GM12878 (cell line): ENCODE measurements around the gene SLC6A17. TPM values are rescaled to one million over a fixed set of nuclear protein-coding genes. Genes with fewer than 3 reads are reported as not detected.

Experiments used
- E4F1 ChIP-seq: fragments of 450-650 bp; IDR thresholded peaks from 2 replicates; pipeline ENCODE4 v1.6.1; 2018; ENCODE audit warnings: borderline replicate concordance, mild to moderate bottlenecking; ENCODE audit not compliant: partially characterized antibody
- EP300 ChIP-seq, 2 experiments: fragments of 150-350 bp in 1 of 2; IDR thresholded peaks; 2 replicates each; pipeline ENCODE4 v1.6.1; 2011 to 2012; ENCODE audit warnings: low read depth in 2 of 2, low read length in 2 of 2, borderline replicate concordance in 1 of 2, improper control_type of control experiment in 1 of 2, inconsistent platforms in 1 of 2; ENCODE audit not compliant: control insufficient read depth in 1 of 2
- ESRRA ChIP-seq: IDR thresholded peaks from 2 replicates; pipeline ENCODE4 v1.6.1; 2012; ENCODE audit warnings: mild to moderate bottlenecking, low read length, improper control_type of control experiment
- GABPA ChIP-seq: IDR thresholded peaks from 2 replicates; pipeline ENCODE4 v1.6.1; 2014; ENCODE audit warnings: antibody characterized with exemption, low read depth, mild to moderate bottlenecking, inconsistent platforms
- HDAC2 ChIP-seq: fragments of 200-600 bp; sonication (generic); IDR thresholded peaks from 2 replicates; pipeline ENCODE4 v1.6.1; 2017
- MYB ChIP-seq: fragments of 150-350 bp; IDR thresholded peaks from 2 replicates; pipeline ENCODE4 v1.6.1; 2014; ENCODE audit warnings: mild to moderate bottlenecking, low read depth, low read length, borderline replicate concordance
- NFYB ChIP-seq: IDR thresholded peaks from 2 replicates; pipeline ENCODE4 v1.6.1; 2011; ENCODE audit warnings: low read depth, mild to moderate bottlenecking, low read length, improper control_type of control experiment, moderate library complexity; ENCODE audit not compliant: insufficient read depth
- PAX5 ChIP-seq: IDR thresholded peaks from 2 replicates; pipeline ENCODE4 v1.6.1; 2011; ENCODE audit warnings: low read depth, low read length, borderline replicate concordance
- PKNOX1 ChIP-seq: fragments of 450-650 bp; IDR thresholded peaks from 2 replicates; pipeline ENCODE4 v1.6.1; 2016; ENCODE audit warnings: mild to moderate bottlenecking
- RAD21 ChIP-seq: IDR thresholded peaks from 2 replicates; pipeline ENCODE4 v1.6.1; 2011; ENCODE audit warnings: mild to moderate bottlenecking, low read depth, low read length, moderate library complexity; ENCODE audit not compliant: insufficient read depth
- RAD51 ChIP-seq: fragments of 450-650 bp; IDR thresholded peaks from 2 replicates; pipeline ENCODE4 v1.6.1; 2016; ENCODE audit warnings: moderate library complexity, mild to moderate bottlenecking, inconsistent platforms
- SMARCA5 ChIP-seq: fragments of 450-650 bp; IDR thresholded peaks from 2 replicates; pipeline ENCODE4 v1.6.1; 2017; ENCODE audit warnings: mild to moderate bottlenecking
- SP1 ChIP-seq: IDR thresholded peaks from one replicate; pipeline ENCODE4 v1.6.1; 2011; ENCODE audit warnings: low read depth, low read length
- SREBF1 ChIP-seq: IDR thresholded peaks from 2 replicates; pipeline ENCODE4 v1.6.1; 2012; ENCODE audit warnings: mild to moderate bottlenecking, low read length
- STAT3 ChIP-seq: IDR thresholded peaks from 2 replicates; pipeline ENCODE4 v1.6.1; 2011; ENCODE audit warnings: low read depth, low read length, improper control_type of control experiment
- TCF3 ChIP-seq: IDR thresholded peaks from 2 replicates; pipeline ENCODE4 v1.6.1; 2012; ENCODE audit warnings: low read depth, mild to moderate bottlenecking, low read length, borderline replicate concordance; ENCODE audit not compliant: insufficient read depth
- USF1 ChIP-seq: IDR thresholded peaks from 2 replicates; pipeline ENCODE4 v1.6.1; 2011; ENCODE audit warnings: borderline replicate concordance, low read depth, mild to moderate bottlenecking, moderate library complexity, mixed read lengths, low read length; ENCODE audit not compliant: insufficient read depth; ENCODE audit errors: extremely low read length
- ZBTB40 ChIP-seq: fragments of 450-650 bp; IDR thresholded peaks from 2 replicates; pipeline ENCODE4 v1.6.1; 2016; ENCODE audit warnings: mild to moderate bottlenecking, moderate library complexity, borderline replicate concordance
- polyA plus RNA-seq, 11 experiments: library from polyadenylated mRNA; depleted of rRNA in 4 of 11; unstranded in 6 of 11; stranded (reverse) in 5 of 11; fragments of >200 nt; fragmentation: Nextera tagmentation in 4 of 11; fragmentation: Illumina TruSeq in 1 of 11; extraction: Ambion mirVana in 4 of 11; extraction: Trizol in 1 of 11; gene quantifications; 1 replicate in 1 of 11; 2 replicates in 10 of 11; pipeline versions ENCODE4 v1.2.1 to v1.2.3, GENCODE V29; 2011 to 2016; ENCODE audit warnings: inconsistent platforms in 2 of 11, missing spikeins in 2 of 11, low read depth in 1 of 11
- total RNA-seq, 4 experiments: library from RNA; depleted of rRNA in 3 of 4; stranded (reverse); fragments of >200 nt in 3 of 4; fragmentation: Illumina TruSeq in 1 of 4; extraction: Trizol in 1 of 4; gene quantifications; 2 replicates each; pipeline versions ENCODE4 v1.2.1 to v1.2.3, GENCODE V29; 2013 to 2021
- TF ChIP-seq, protein P1 (sequence below): IDR thresholded peaks from 2 replicates; pipeline ENCODE4 v1.6.1; 2011; ENCODE audit warnings: low read depth, low read length, improper control_type of control experiment, borderline replicate concordance

The SLC6A17 gene
- total and polyA plus RNA-seq, 10 of the 15 experiments (the other 5 are each of a cell fraction or from before 2014, with no cell fraction given): not detected

GRCh38 chr1:110209715-110210603, 59.7 kb downstream of the SLC6A17 start, which contains the start of gene KCNC4 (continued):
- TF ChIP-seq ZBTB40 (no peak), RAD21 (no peak), USF1 (no peak), STAT3 (no peak), E4F1 (no peak), TCF3 (no peak), ESRRA (no peak), SREBF1 (no peak), PKNOX1 (no peak), SMARCA5 (peak; percentile 57; the same call in 1 of the 2 replicates), RAD51 (no peak), SP1 (no peak), PAX5 (no peak), NFYB (no peak), EP300 (IDR thresholded peaks at IDR 0.05; ENCODE audit: borderline replicate concordance in 1 of 2, control insufficient read depth in 1 of 2, low read depth in 2 of 2, low read length in 2 of 2) (no peak; a peak in 1 of 4 replicates), MYB (no peak), HDAC2 (no peak), GABPA (no peak)
- TF ChIP-seq, protein P1, sequence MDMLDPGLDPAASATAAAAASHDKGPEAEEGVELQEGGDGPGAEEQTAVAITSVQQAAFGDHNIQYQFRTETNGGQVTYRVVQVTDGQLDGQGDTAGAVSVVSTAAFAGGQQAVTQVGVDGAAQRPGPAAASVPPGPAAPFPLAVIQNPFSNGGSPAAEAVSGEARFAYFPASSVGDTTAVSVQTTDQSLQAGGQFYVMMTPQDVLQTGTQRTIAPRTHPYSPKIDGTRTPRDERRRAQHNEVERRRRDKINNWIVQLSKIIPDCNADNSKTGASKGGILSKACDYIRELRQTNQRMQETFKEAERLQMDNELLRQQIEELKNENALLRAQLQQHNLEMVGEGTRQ: no peak
